ENCODE measurements around the gene PXYLP1.
A peak's percentile ranks its signal among the peaks of the same experiment; 100 is the strongest.

The PXYLP1 gene

DNA sequence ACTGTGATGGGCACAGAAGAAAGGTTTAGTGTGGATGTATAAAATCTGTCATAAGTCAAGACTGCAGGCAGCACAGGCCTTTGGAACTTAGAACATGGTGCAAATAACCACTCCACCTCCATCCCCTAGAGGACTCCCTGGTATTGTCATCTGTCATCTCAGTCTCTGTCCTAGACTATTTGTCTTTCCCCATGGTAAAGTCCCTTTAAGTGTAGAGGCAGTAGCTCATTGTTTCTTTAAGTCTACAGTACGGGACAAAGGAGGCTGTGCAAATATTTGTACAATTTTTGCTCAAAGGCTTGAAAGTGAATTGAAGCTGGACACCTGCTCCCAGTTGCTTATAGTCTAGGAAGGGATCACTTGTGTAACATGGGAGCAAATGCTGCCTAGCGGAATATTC, 3.2 kb upstream of the PXYLP1 start:
- TF ChIP-seq, protein P1, sequence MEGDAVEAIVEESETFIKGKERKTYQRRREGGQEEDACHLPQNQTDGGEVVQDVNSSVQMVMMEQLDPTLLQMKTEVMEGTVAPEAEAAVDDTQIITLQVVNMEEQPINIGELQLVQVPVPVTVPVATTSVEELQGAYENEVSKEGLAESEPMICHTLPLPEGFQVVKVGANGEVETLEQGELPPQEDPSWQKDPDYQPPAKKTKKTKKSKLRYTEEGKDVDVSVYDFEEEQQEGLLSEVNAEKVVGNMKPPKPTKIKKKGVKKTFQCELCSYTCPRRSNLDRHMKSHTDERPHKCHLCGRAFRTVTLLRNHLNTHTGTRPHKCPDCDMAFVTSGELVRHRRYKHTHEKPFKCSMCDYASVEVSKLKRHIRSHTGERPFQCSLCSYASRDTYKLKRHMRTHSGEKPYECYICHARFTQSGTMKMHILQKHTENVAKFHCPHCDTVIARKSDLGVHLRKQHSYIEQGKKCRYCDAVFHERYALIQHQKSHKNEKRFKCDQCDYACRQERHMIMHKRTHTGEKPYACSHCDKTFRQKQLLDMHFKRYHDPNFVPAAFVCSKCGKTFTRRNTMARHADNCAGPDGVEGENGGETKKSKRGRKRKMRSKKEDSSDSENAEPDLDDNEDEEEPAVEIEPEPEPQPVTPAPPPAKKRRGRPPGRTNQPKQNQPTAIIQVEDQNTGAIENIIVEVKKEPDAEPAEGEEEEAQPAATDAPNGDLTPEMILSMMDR (IDR thresholded peaks at IDR 0.05; ENCODE audit: borderline replicate concordance, insufficient read depth, low read depth, low read length), result no peak
- no peak overlapping the region for H3K4me3 ChIP-seq (ENCODE audit: low read depth, low read length)

- TF ChIP-seq, protein P1 (IDR thresholded peaks at IDR 0.05; ENCODE audit: borderline replicate concordance, insufficient read depth, low read depth, low read length), result no peak
- no peak overlapping the region for H3K4me3 ChIP-seq (ENCODE audit: low read depth, low read length)
Measured at GRCh38 chr3:141229132-141229531, 2.5 kb upstream of the PXYLP1 start.

DNA sequence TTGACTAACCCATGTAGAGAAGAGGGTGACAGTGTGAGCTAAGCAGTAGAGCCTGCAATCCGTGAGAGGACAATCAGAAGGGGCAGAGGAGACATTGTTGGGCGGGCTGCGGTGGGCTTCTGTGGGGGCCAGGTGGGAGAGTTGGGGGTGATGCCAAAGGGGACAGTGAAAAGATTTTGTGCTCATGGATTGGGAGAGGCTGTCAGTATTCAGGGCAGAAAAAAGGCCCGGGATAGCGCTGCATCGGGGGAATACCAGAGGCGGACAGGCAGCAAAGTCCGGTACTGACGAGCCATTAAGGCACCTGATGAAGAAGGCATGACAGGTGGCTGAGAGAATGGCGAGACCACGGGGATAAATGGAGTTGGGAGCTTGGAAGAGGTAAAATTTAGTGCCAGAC, 1.3 kb upstream of the PXYLP1 start:
- H3K4me3 ChIP-seq (ENCODE audit: low read depth, low read length), result no peak overlapping the region
- TF ChIP-seq, protein P1 (IDR thresholded peaks at IDR 0.05; ENCODE audit: borderline replicate concordance, insufficient read depth, low read depth, low read length), result no peak

DNA sequence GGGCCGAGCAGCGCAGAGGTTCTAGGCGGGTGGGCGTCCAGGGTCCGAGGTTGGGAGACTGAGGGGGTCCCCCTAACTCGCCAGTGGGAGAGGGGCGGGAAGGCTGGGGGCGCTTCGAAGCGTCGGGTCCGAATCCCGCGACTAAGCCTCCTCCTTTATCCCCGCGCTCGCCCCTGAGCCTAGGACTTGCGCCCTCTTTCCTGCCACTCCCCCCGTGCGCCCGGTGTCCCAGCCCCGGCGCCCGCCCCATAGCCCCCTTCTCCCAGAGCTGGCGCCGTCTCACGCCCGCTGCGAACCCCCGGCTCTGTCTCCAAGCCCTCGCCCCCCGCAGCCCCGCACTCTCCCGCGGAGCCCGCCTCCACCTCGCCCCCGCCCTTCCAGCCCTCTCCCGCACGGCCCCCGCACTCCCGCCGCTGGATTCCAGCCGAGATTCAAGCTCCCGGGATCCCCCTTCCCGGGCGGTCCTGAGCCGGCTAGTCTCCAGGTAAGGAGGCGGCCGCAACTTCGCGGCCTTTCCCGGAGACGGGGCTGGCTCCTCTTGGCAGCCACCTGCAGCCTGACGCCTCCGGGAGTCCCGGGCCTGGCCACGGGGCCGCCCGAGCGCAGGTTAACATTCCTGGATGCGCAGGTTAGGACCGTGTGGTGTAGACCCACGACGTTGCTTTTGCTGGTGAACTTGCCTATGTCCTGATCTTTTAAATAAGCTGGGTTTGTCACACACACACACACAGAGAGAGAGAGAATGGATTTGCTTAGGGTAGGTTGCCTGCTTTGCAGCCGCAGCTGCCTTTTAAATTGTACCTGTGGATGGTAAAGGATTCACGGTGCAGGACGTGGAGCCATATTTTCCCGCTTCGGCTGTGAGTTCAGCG, 563 bp downstream of the PXYLP1 start:
- peak overlapping the region; percentile 41 for H3K4me3 ChIP-seq (ENCODE audit: low read depth, low read length)

GRCh38 chr3:141233457-141234161, 2.0 kb downstream of the PXYLP1 start:
- H3K4me3 ChIP-seq (ENCODE audit: low read depth, low read length), result no peak overlapping the region
- TF ChIP-seq, protein P1 (IDR thresholded peaks at IDR 0.05; ENCODE audit: borderline replicate concordance, insufficient read depth, low read depth, low read length), result no peak

More for the DNA sequence above, 563 bp downstream of the PXYLP1 start:
- TF ChIP-seq, protein P1 (IDR thresholded peaks at IDR 0.05; ENCODE audit: borderline replicate concordance, insufficient read depth, low read depth, low read length), result no peak

- no peak overlapping the region for H3K4me3 ChIP-seq (ENCODE audit: low read depth, low read length)
- TF ChIP-seq, protein P1 (IDR thresholded peaks at IDR 0.05; ENCODE audit: borderline replicate concordance, insufficient read depth, low read depth, low read length), result no peak
Measured at GRCh38 chr3:141234283-141234682, 2.7 kb downstream of the PXYLP1 start.
